Adrenal gland (tissue), 12 donors: ENCODE data around the gene HIBCH. TPM values are rescaled to one million over a fixed set of nuclear protein-coding genes. Genes with fewer than 3 reads are reported as not detected.

Source experiments
- DNase-seq, 7 donors: peaks; one replicate each; pipeline ENCODE4 v3.0.0-alpha.2; 2019 to 2020
- H3K27ac ChIP-seq, 5 donors: fragments of 200-600 bp; sonication (generic) in 4 of 5; 1 replicate in 3 of 5; 2 replicates in 2 of 5; pipeline versions ENCODE4 v1.5.1 to v1.8.0; 2016 to 2020; ENCODE audit warnings: mild to moderate bottlenecking in 1 of 5
- H3K27me3 ChIP-seq: fragments of 200-600 bp; 2 replicates; pipeline ENCODE4 v1.8.0; 2021
- H3K36me3 ChIP-seq, 2 donors: fragments of 200-600 bp; replicated peaks in 1 of 2; 1 replicate in 1 of 2; 2 replicates in 1 of 2; pipeline versions ENCODE4 v1.5.1 to v1.8.0; 2018 to 2022
- H3K4me1 ChIP-seq, 2 donors: fragments of 200-600 bp; replicated peaks in 1 of 2; 1 replicate in 1 of 2; 2 replicates in 1 of 2; pipeline versions ENCODE4 v1.5.1 to v1.8.0; 2018 to 2021
- H3K4me3 ChIP-seq, 4 donors: fragments of 200-600 bp; sonication (generic) in 3 of 4; one replicate each; pipeline ENCODE4 v1.5.1; 2016 to 2018
- H3K9me3 ChIP-seq, 3 donors: fragments of 200-600 bp; sonication (generic) in 1 of 3; replicated peaks in 1 of 3; 1 replicate in 2 of 3; 2 replicates in 1 of 3; pipeline versions ENCODE4 v1.5.1 to v1.8.0; 2016 to 2021
- CTCF ChIP-seq, 6 experiments: fragments of 450-650 bp in 4 of 6; fragments of 200-600 bp in 2 of 6; sonication (generic) in 1 of 6; IDR thresholded peaks; 1 replicate in 5 of 6; 2 replicates in 1 of 6; pipeline versions ENCODE4 v1.5.1 to v1.8.0; 2016 to 2021; ENCODE audit warnings: antibody characterized with exemption in 6 of 6, mild to moderate bottlenecking in 2 of 6, moderate library complexity in 1 of 6
- POLR2A ChIP-seq, 2 donors: fragments of 450-650 bp; IDR thresholded peaks; one replicate each; pipeline ENCODE4 v1.6.1; 2017; ENCODE audit warnings: antibody characterized with exemption in 2 of 2, mild to moderate bottlenecking in 2 of 2, moderate library complexity in 1 of 2
- WGBS, 4 donors: extraction: QIAGEN DNeasy Blood & Tissue Kit in 2 of 4; methylation state at CpG; one replicate each; pipeline versions ENCODE4 v1.1.5 to v1.1.7; 2013 to 2017; 5-methylcytosine and 5-hydroxymethylcytosine counted together
- intact Hi-C, 2 donors: fragments of 100-400 bp; cut with DNase I; formaldehyde crosslinking; loops; one replicate each; pipeline versions ENCODE4 v1.14.1 to v1.15.0; 2022 to 2023
- polyA plus RNA-seq, 3 donors: library from polyadenylated mRNA; stranded (reverse); fragments of 200-250 nt in 2 of 3; fragments of 350-450 nt in 1 of 3; fragmentation: Illumina TruSeq in 1 of 3; extraction: RNeasy Lipid Tissue Mini Kit (QIAGEN cat#74804) in 1 of 3; gene quantifications; one replicate each; pipeline ENCODE4 v1.2.3, GENCODE V29; 2013 to 2014
- total RNA-seq, 9 donors: library from RNA; depleted of rRNA in 4 of 9; stranded (reverse); fragments of >200 nt in 4 of 9; fragments of 120-200 nt in 1 of 9; fragmentation: NEBNext Ultra II Directional in 1 of 9; extraction: Animal tissue kit (Norgen Biotek cat#: 25700) in 1 of 9; gene quantifications; one replicate each; pipeline versions ENCODE4 v1.1.0 to v1.2.4, GENCODE V29; 2013 to 2023
- donor health status: healthy with polysubstance abuse.
- donor health status: Bipolar disorder and iron deficiency.
- donor health status: DM: yes; HTN: yes; CAD: no.
- donor health status: DM: no; HTN: no; CAD: no.
- donor health status: DM: no; HTN: no; CAD: no.
- donor health status: DM: yes; HTN: yes; CAD: no.

The HIBCH gene
- total and polyA plus RNA-seq, 12 donors = 18.2 to 174 (median 66.4) TPM

- no peaks in the 10 kb centered on the region for H3K9me3 ChIP-seq
- WGBS, 4 donors = 52 to 61% (median 59%) methylated on average over 4 of the region's 4 CpGs
- peak; percentile 23 to 72 (median 69) for DNase-seq
- peaks cover 0 to under 1% of the 10 kb centered on the region in 2 donors for H3K4me1 ChIP-seq
- no peak overlapping the region for H3K4me3 ChIP-seq
- TF ChIP-seq CTCF (IDR thresholded peaks at IDR 0.05) = no peak
- TF ChIP-seq POLR2A (IDR thresholded peaks at IDR 0.05) = no peak
- intact Hi-C loops = no loop called here
- H3K36me3 ChIP-seq = no peaks in the 10 kb centered on the region
- H3K27me3 ChIP-seq = no peaks in the 10 kb centered on the region
- H3K27ac ChIP-seq = peak overlapping the region in 2 of 5 donors; percentile 43 to 57
These were observed 52.3 kb downstream of the HIBCH start for GRCh38 chr2:190267302-190267701.

- Histone ChIP-seq H3K4me3 (no peak overlapping the region), H3K27me3 (no peaks in the 10 kb centered on the region), H3K27ac (no peak overlapping the region), H3K4me1 (peaks cover 0 to 9% of the 10 kb centered on the region in 2 donors), H3K36me3 (no peaks in the 10 kb centered on the region), H3K9me3 (no peaks in the 10 kb centered on the region)
- no peak for DNase-seq
- intact Hi-C loops = no loop called here
- no peak for TF ChIP-seq POLR2A (IDR thresholded peaks at IDR 0.05)
- no peak for TF ChIP-seq CTCF (IDR thresholded peaks at IDR 0.05)
- WGBS, 4 donors = 88 to 96% (median 94%) methylated on average over 9 of the region's 9 CpGs
These were observed 53.3 kb downstream of the HIBCH start for GRCh38 chr2:190266314-190266713.

- intact Hi-C loops = no loop called here
These were observed 57.8 kb downstream of the HIBCH start for GRCh38 chr2:190261851-190262250.

GRCh38 chr2:190256087-190256486, 63.5 kb downstream of the HIBCH start:
- WGBS, 4 donors = 93 to 100% (median 98%) methylated on average over 3 of the region's 3 CpGs
- Histone ChIP-seq H3K4me3 (no peak overlapping the region), H3K27ac (no peak overlapping the region), H3K27me3 (no peaks in the 10 kb centered on the region), H3K9me3 (no peaks in the 10 kb centered on the region), H3K36me3 (peaks cover 0 to 8% of the 10 kb centered on the region in 2 donors), H3K4me1 (no peaks in the 10 kb centered on the region)
- no peak for DNase-seq
- TF ChIP-seq CTCF (IDR thresholded peaks at IDR 0.05) = no peak
- no peak for TF ChIP-seq POLR2A (IDR thresholded peaks at IDR 0.05)
- intact Hi-C loops = no loop called here

More at GRCh38 chr2:190261851-190262250, 57.8 kb downstream of the HIBCH start:
- Histone ChIP-seq H3K4me3 (no peak overlapping the region), H3K27ac (peak overlapping the region in 1 of 5 donors; percentile 22), H3K36me3 (peaks cover 0 to 8% of the 10 kb centered on the region in 2 donors), H3K9me3 (no peaks in the 10 kb centered on the region), H3K4me1 (peaks cover 0 to 9% of the 10 kb centered on the region in 2 donors), H3K27me3 (no peaks in the 10 kb centered on the region)
- TF ChIP-seq CTCF (IDR thresholded peaks at IDR 0.05) (no peak), POLR2A (IDR thresholded peaks at IDR 0.05) (no peak)
- 39 to 54% (median 50%) methylated on average over 2 of the region's 2 CpGs for whole genome bisulfite sequencing, 4 donors
- DNase-seq = no peak
